ENCODE measurements around the gene ZNF555. TPM values are rescaled to one million over a fixed set of nuclear protein-coding genes. Genes with fewer than 3 reads are reported as not detected.

Gene ZNF555
- total RNA-seq (2016; rRNA removed; fragmentation: Illumina TruSeq; extraction: Trizol) (8.0 and 12.4 TPM in 2 replicates), polyA plus RNA-seq (2011; rRNA removed) (5.0 and 5.3 TPM in 2 replicates), polyA minus RNA-seq (2011; rRNA and poly(A)+ RNA removed; ENCODE audit: low replicate concordance) (1.3 and 4.9 TPM in 2 replicates), Bru-seq, nascent RNA (percentile 64 among the genes with signal in this experiment), BruChase-seq, experiment 1, labeled RNA remaining after a 6-hour chase (percentile 61 among the genes with signal in this experiment), BruChase-seq, experiment 2, labeled RNA remaining after a 2-hour chase (percentile 67 among the genes with signal in this experiment)
- 1.8 and 2.9 TPM in 2 replicates for total RNA-seq (2016; cell fraction: cytosol; rRNA removed; fragmentation: Illumina TruSeq; extraction: Trizol; ENCODE audit: low read depth)
- total RNA-seq (2016; cell fraction: insoluble cytoplasmic fraction; rRNA removed; fragmentation: Illumina TruSeq; extraction: Trizol) = 6.5 and 12.2 TPM in 2 replicates
- total RNA-seq (2016; cell fraction: membrane; rRNA removed; fragmentation: Illumina TruSeq; extraction: Trizol) = 4.5 and 6.1 TPM in 2 replicates
- total RNA-seq (2016; cell fraction: nucleus; rRNA removed; fragmentation: Illumina TruSeq; extraction: Trizol) = 4.7 and 5.1 TPM in 2 replicates
- polyA plus RNA-seq (2011; cell fraction: cytosol; rRNA removed) = 2.4 and 3.9 TPM in 2 replicates
- polyA plus RNA-seq (2011; cell fraction: nucleus; rRNA removed) = 2.1 and 4.1 TPM in 2 replicates
- polyA plus RNA-seq (2012) = 5.6 and 6.0 TPM in 2 replicates
- 0.28 and 0.34 TPM in 2 replicates for polyA plus RNA-seq (2016; cell fraction: cytosol; fragmentation: Illumina TruSeq; extraction: Trizol; ENCODE audit: low read depth)
- 5.3 and 5.9 TPM in 2 replicates for polyA plus RNA-seq (2016; cell fraction: insoluble cytoplasmic fraction; fragmentation: Illumina TruSeq; extraction: Trizol; ENCODE audit: low read depth)
- polyA plus RNA-seq (2016; cell fraction: membrane; fragmentation: Illumina TruSeq; extraction: Trizol; ENCODE audit: low read depth) = 0.68 and 1.1 TPM in 2 replicates
- polyA plus RNA-seq (2016; cell fraction: nucleus; fragmentation: Illumina TruSeq; extraction: Trizol; ENCODE audit: insufficient read depth, low read depth) = 4.9 and 5.6 TPM in 2 replicates
- 6.2 and 10.6 TPM in 2 replicates for polyA minus RNA-seq (2011; cell fraction: cytosol; rRNA and poly(A)+ RNA removed)
- polyA minus RNA-seq (2011; cell fraction: nucleus; rRNA and poly(A)+ RNA removed) = 7.2 and 13.2 TPM in 2 replicates
- long read RNA-seq, experiment 1, full-length matches to known transcripts = 4 of 5 reads
- long read RNA-seq, experiment 1, partial matches to known transcripts = 1 of 5 reads
- long read RNA-seq, experiment 1, other reads (novel, unspliced or antisense) = 0 of 5 reads
- long read RNA-seq, experiment 2, full-length matches to known transcripts = 3 of 10 reads
- long read RNA-seq, experiment 2, partial matches to known transcripts = 1 of 10 reads
- long read RNA-seq, experiment 2, other reads (novel, unspliced or antisense) = 6 of 10 reads

- Histone ChIP-seq H2AFZ (ENCODE audit: low read length) (no peak within 1 kb of the TSS), H3K36me3 (replicated peaks in 1 of 2; ENCODE audit: control insufficient read depth in 1 of 2, insufficient read depth in 2 of 2, low read length in 2 of 2) (peaks cover 0 to 2% of the 10 kb centered on the region in 2 experiments; a peak in 3 of 5 replicates), H3K27me3 (ENCODE audit: control insufficient read depth in 1 of 2, insufficient read depth in 2 of 2, low read length in 2 of 2) (no peaks in the 10 kb centered on the region), H4K20me1 (ENCODE audit: insufficient read depth, low read length) (no peaks in the 10 kb centered on the region), H3K4me1 (ENCODE audit: insufficient read depth, low read length) (peaks cover 69% of the 10 kb centered on the region), H3K27ac (ENCODE audit: extremely low read length, insufficient read depth, low read length) (peak within 1 kb of the TSS; percentile 93), H3K9ac (ENCODE audit: insufficient read depth, low read depth, low read length) (peak within 1 kb of the TSS; percentile 91), H3K4me3 (replicated peaks in 1 of 3; ENCODE audit: insufficient read depth in 1 of 3, low read depth in 2 of 3, low read length in 3 of 3) (peak within 1 kb of the TSS; percentile 83 to 93 (median 92)), H3K9me3 (ENCODE audit: low read length) (peaks cover 8% of the 10 kb centered on the region; the same call in 1 of the 2 replicates), H3K4me2 (ENCODE audit: low read depth, low read length) (peak within 1 kb of the TSS; percentile 90), H3K79me2 (ENCODE audit: insufficient read depth, low read length) (peaks cover 32% of the 10 kb centered on the region)
- in situ Hi-C loops (cut with HindIII; ENCODE audit: extremely low pct_ligation_motif_present, low pct_unique_long_range_greater_than_20kb) = no loop called here
- intact Hi-C loops (cut with micrococcal nuclease; ENCODE audit: unreplicated experiment) = loop anchor here (2.0 kb wide), 1 partner anchor 20 kb away; no protein-coding TSS in a partner anchor
- CTCF ChIA-PET (ENCODE audit: low intra/inter-chr PET ratio, low total read pairs) = interaction anchor here (0.8 kb wide), 1 partner anchor 22 kb away, joined by 4 read pairs; no protein-coding TSS in a partner anchor
- POLR2A ChIA-PET = interaction anchor here (0.6 to 2.4 kb wide), 12 partner anchors 14 to 384 kb away, joined by 3 to 49 read pairs (median 5); partner anchors contain the start of genes LMNB2, SGTA, THOP1 and ZNF554
- peak; percentile 97 for ATAC-seq
- peak; percentile 94 for FAIRE-seq
- BruUV-seq (replicated peaks) = TSS peak; percentile 93
- peak; percentile 98 for DNase-seq (ENCODE audit: low spot score)
- 0% methylated on average over 3 of the region's 106 CpGs for WGBS (ENCODE audit: low lambda C conversion rate)
- TF ChIP-seq ZBTB46 (CRISPR knock-in tag; IDR thresholded peaks at IDR 0.05; ENCODE audit: borderline replicate concordance) = peak; percentile 69; the same call in 1 of the 2 replicates
- peak; percentile 80 for TF ChIP-seq MEIS1 (CRISPR knock-in tag; IDR thresholded peaks at IDR 0.05; ENCODE audit: borderline replicate concordance)
- no peak for TF ChIP-seq ZNF737 (CRISPR knock-in tag; IDR thresholded peaks at IDR 0.05; ENCODE audit: borderline replicate concordance)
- no peak for TF ChIP-seq PRPF4 (IDR thresholded peaks at IDR 0.05; ENCODE audit: low read depth, low read length, poor library complexity, severe bottlenecking)
- peak; percentile 11 for TF ChIP-seq ZBTB38 (CRISPR knock-in tag; IDR thresholded peaks at IDR 0.05)
- no peak for TF ChIP-seq PAF1 (CRISPR knock-in tag; IDR thresholded peaks at IDR 0.05)
- peak; percentile 81; the same call in 1 of the 2 replicates for TF ChIP-seq ZNF558 (CRISPR knock-in tag; IDR thresholded peaks at IDR 0.05; ENCODE audit: borderline replicate concordance)
- no peak for TF ChIP-seq RBM22 (optimal IDR thresholded peaks at IDR 0.05; ENCODE audit: low read length)
- peak; percentile 58; the same call in 1 of the 2 replicates for TF ChIP-seq ARNT2 (CRISPR knock-in tag; IDR thresholded peaks at IDR 0.05; ENCODE audit: low read depth)
- TF ChIP-seq CSRNP2 (CRISPR knock-in tag; conservative IDR thresholded peaks at IDR 0.05; ENCODE audit: low read depth) = no peak
- TF ChIP-seq SOX6 (IDR thresholded peaks at IDR 0.05) = no peak
- peak; percentile 76 for TF ChIP-seq SOX6 (CRISPR knock-in tag; IDR thresholded peaks at IDR 0.05)
- TF ChIP-seq TSC22D2 (CRISPR knock-in tag; IDR thresholded peaks at IDR 0.05; ENCODE audit: borderline replicate concordance) = peak; percentile 48; the same call in 1 of the 2 replicates
These were observed at the start of gene ZNF555 for GRCh38 chr19:2840794-2841791. ZNF555 (plus strand) TSS chr19:2841475; CDS start chr19:2841573, 98 bp downstream.
